ENCODE results near the gene ZNF423. TPM values are rescaled to one million over a fixed set of nuclear protein-coding genes. Genes with fewer than 3 reads are reported as not detected.

Gene ZNF423
- total RNA-seq, 1 donor from 2014 or later, result 12.3 TPM

- DNase-seq (ENCODE audit: low spot score), result peak; percentile 21
Observed at GRCh38 chr16:49560004-49560830, 295.7 kb downstream of the ZNF423 start.

GRCh38 chr16:49559242-49559641 is 296.7 kb downstream of the ZNF423 start:
- no peak for DNase-seq (ENCODE audit: low spot score)

- DNase-seq (ENCODE audit: low spot score), result no peak
Observed at GRCh38 chr16:49558451-49558850, 297.5 kb downstream of the ZNF423 start.

- DNase-seq (ENCODE audit: low spot score), result peak; percentile 46
Observed at GRCh38 chr16:49556606-49557446, 299.1 kb downstream of the ZNF423 start.

GRCh38 chr16:49556249-49556605 is 299.7 kb downstream of the ZNF423 start:
- DNase-seq (ENCODE audit: low spot score), result no peak

GRCh38 chr16:49554681-49555080 is 301.2 kb downstream of the ZNF423 start:
- no peak for DNase-seq (ENCODE audit: low spot score)

GRCh38 chr16:49552313-49552928 is 303.5 kb downstream of the ZNF423 start:
- DNase-seq (ENCODE audit: low spot score), result no peak

GRCh38 chr16:49550666-49551065 is 305.2 kb downstream of the ZNF423 start:
- DNase-seq (ENCODE audit: low spot score), result no peak

- no peak for DNase-seq (ENCODE audit: low spot score)
Observed at GRCh38 chr16:49550140-49550539, 305.8 kb downstream of the ZNF423 start.

GRCh38 chr16:49548325-49548970 is 307.5 kb downstream of the ZNF423 start:
- DNase-seq (ENCODE audit: low spot score), result no peak

- no peak for DNase-seq (ENCODE audit: low spot score)
Observed at GRCh38 chr16:49547448-49547847, 308.5 kb downstream of the ZNF423 start.

- DNase-seq (ENCODE audit: low spot score), result no peak
Observed at GRCh38 chr16:49546735-49547134, 309.2 kb downstream of the ZNF423 start.

- no peak for DNase-seq (ENCODE audit: low spot score)
Observed at GRCh38 chr16:49545741-49546448, 310.0 kb downstream of the ZNF423 start.

GRCh38 chr16:49545243-49545642 is 310.7 kb downstream of the ZNF423 start:
- no peak for DNase-seq (ENCODE audit: low spot score)

- DNase-seq (ENCODE audit: low spot score), result no peak
Observed at GRCh38 chr16:49544828-49545227, 311.1 kb downstream of the ZNF423 start.

GRCh38 chr16:49543631-49543946 is 312.3 kb downstream of the ZNF423 start:
- no peak for DNase-seq (ENCODE audit: low spot score)

- no peak for DNase-seq (ENCODE audit: low spot score)
Observed at GRCh38 chr16:49542946-49543630, 312.8 kb downstream of the ZNF423 start.

- DNase-seq (ENCODE audit: low spot score), result no peak
Observed at GRCh38 chr16:49542391-49542891, 313.5 kb downstream of the ZNF423 start.

- no peak for DNase-seq (ENCODE audit: low spot score)
Observed at GRCh38 chr16:49540836-49541235, 315.1 kb downstream of the ZNF423 start.

GRCh38 chr16:49539758-49540157 is 316.2 kb downstream of the ZNF423 start:
- no peak for DNase-seq (ENCODE audit: low spot score)

Data from umbilical cord (tissue), 2 donors.